GM12875 (cell line): ENCODE data around the gene ERVMER34-1.

ENCODE experiments used
- H3K4me3 ChIP-seq: one replicate; pipeline ENCODE4 v1.5.1; 2011; ENCODE audit warnings: low read depth, low read length, control low read depth
- TF ChIP-seq, protein P1 (sequence below): IDR thresholded peaks from 2 replicates; pipeline ENCODE4 v1.5.1; 2011; ENCODE audit warnings: low read depth, mild to moderate bottlenecking, control low read depth, inconsistent platforms, low read length, moderate library complexity, borderline replicate concordance; ENCODE audit not compliant: insufficient read depth

Gene ERVMER34-1

DNA sequence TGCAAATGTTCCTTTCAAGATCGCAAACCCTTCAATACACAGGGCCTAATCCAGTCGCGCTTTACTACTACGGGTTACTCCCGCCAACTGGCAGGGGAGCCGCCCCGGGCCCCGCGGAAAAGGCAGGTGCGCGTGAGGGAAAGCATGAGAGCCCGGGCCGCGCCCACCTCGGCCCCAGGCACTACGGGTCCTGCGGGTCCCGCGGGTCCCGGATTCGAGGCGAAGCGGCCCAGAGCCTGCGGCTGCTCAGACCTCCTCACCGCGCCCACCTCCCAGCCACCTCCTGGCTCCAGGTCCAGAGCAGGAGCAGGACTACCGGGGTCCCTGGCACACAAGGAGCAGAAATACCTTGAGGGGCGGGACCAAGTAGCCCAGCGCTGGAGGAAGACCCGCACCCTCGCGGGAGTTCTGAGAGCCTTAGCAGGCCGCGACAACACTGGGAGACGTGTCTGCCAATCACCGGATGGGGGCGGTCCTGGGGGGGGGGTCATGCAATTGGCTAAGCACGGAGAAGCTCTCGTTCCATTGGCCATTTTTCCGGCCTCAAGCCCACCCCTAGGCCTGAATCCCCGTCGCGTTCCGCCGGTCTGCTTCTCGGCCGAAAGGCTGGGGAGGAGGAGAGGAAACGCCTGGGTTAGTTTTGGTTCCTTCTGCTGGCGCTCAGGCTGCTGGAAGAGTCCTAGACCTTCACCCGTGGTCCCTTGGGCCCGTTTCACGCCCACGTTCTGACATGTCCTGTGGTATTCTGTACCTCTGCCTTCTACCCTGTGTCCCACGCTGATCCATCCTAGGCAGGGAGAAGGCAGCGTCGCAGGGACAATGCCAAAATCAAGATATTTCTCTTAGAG is 29.0 kb downstream of the ERVMER34-1 start:
- peak overlapping the region; percentile 72 for H3K4me3 ChIP-seq
- TF ChIP-seq, protein P1, sequence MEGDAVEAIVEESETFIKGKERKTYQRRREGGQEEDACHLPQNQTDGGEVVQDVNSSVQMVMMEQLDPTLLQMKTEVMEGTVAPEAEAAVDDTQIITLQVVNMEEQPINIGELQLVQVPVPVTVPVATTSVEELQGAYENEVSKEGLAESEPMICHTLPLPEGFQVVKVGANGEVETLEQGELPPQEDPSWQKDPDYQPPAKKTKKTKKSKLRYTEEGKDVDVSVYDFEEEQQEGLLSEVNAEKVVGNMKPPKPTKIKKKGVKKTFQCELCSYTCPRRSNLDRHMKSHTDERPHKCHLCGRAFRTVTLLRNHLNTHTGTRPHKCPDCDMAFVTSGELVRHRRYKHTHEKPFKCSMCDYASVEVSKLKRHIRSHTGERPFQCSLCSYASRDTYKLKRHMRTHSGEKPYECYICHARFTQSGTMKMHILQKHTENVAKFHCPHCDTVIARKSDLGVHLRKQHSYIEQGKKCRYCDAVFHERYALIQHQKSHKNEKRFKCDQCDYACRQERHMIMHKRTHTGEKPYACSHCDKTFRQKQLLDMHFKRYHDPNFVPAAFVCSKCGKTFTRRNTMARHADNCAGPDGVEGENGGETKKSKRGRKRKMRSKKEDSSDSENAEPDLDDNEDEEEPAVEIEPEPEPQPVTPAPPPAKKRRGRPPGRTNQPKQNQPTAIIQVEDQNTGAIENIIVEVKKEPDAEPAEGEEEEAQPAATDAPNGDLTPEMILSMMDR = no peak

DNA sequence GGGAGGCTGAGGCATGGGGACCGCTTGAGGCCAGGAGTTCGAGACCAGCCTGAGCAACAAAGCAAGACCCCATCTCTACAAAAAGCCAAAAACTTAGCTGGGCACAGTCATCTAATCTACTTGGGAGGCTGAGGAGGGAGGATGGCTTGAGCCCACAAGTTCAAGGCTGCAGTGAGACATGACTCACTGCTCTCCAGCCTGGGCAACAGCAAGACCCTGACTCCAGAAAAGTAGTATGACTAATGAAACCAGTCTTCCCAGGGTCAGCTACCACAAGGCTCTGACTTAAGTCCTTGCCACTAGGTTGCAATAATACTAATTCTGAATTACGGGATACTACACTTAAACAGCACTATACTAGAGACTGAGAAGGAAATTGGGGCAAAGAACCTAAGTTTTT is 33.1 kb downstream of the ERVMER34-1 start:
- TF ChIP-seq, protein P1 = no peak
- H3K4me3 ChIP-seq = no peak overlapping the region

DNA sequence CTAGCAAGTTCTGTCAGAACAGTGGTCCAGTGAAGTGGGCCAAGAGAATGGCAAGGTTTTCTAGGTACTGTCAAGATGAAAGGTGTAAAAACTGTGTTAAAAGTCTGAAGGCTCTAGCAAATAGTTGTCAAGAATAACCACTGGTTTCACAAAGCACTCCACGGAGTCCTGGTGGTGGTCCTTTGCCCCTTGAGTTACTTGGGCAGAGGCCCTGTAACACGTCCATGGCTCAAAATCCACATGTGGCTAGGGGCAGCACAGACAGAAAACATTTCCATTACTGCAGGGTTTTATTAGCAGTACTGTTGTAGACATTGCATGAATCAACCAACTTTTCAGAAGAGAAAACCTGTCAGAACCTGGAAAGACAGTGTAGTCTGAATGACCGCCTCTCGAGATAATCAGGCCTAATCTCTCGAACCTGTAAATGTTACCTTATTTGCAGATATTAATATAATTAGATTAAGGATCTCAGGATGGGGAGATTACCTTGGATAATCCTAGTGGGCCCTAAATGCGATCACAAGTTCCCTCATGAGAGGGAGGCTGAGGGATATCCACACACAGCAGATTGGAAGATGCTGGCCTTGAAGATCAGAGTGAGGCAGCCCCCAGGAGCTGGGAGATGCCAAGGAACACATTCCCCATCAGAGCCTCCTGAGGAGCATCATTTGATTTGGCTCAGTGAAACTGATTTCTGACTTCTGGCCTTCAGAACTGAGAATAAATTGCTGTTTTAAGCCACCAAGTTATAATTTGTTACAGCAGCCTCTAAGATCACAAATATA is 34.7 kb downstream of the ERVMER34-1 start:
- TF ChIP-seq, protein P1 = no peak
- no peak overlapping the region for H3K4me3 ChIP-seq

DNA sequence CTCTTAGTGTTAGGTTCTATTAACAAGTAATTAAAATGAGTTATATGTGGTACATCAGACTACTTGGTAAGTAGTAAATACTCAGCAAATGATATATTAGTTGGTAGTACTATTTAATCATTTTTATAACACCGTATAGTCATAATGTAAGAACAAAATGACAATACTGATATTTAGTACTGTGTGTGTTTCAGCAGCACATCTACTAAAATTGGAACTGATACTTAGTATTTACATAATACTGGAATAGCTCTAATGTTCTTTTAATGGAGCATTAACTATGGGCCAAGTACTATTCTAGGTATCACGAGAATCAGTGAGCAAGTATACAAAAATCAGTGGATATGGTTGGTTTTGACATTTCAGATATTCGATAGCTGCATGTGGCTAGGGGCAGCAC is 35.3 kb downstream of the ERVMER34-1 start:
- no peak overlapping the region for H3K4me3 ChIP-seq
- TF ChIP-seq, protein P1 = no peak

DNA sequence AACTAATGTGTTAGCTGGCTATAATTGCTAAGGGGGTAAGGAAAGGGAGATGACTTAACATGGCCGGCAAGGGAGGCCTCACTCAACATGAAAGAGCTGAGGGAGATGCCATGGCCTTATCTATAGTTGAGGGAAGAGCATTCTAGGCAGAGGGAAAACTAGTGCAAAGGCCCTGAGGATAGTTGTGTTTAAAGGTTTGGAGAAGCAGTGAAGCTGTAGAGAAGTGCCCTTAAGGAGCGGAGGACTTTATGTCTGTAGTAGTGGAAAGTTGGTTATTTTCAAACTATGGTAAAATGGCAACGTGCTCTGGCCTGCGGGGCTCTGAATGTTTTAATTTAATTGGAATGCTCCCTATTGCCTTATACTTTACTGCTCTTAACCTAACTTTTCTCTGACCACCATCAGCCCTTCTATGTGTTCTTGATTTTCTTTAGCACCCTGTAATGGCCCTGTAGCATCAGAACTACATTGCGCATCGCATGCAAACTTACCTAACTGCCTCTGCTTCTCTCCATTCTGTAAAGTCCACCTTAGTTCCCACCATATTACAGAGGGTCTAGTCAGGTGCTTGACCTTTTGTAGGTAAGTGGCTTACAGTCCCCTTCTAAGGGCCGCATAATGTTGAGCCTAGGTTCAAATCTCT is 35.8 kb downstream of the ERVMER34-1 start:
- TF ChIP-seq, protein P1 = no peak
- H3K4me3 ChIP-seq = peak overlapping the region; percentile 36

DNA sequence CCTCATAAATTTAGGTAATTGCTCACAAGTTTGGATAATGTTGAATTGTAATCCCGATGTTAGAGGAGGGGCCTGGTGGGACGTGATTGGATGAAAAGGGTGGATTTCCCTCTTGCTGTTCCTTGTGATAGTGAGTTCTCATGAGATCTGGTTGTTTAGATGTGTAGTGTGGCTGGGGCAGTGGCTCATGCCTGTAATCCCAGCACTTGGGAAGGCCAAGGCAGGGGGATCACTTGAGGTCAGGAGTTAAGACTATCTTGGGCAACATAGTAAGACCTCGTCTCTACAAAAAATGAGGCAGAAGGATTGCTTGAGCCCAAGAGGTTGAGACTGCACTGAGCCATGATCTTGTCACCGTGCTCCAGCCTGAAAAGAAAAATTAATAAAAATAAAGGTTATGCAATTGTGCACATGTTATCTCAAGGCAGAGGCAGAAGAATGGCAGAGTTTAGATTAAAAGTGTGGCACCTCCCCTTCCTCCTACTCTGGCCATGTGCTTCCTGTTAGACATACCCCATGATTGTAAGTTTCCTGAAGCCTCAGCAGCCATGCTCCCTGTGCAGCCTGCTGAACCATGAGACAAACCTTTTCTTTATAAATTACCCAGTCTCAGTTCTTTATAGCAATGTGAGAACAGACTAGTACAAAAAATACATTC is 36.5 kb downstream of the ERVMER34-1 start:
- H3K4me3 ChIP-seq = peak overlapping the region; percentile 36
- TF ChIP-seq, protein P1 = no peak
